Testis (tissue), 2 donors: ENCODE data around the gene CYP4B1.

Experiments
- CTCF ChIP-seq, 3 experiments: fragments of 450-650 bp in 2 of 3; fragments of 200-600 bp in 1 of 3; sonication (generic) in 1 of 3; IDR thresholded peaks; one replicate each; pipeline ENCODE4 v1.5.1; 2016 to 2019; ENCODE audit warnings: antibody characterized with exemption in 3 of 3, mild to moderate bottlenecking in 2 of 3, moderate library complexity in 1 of 3
- POLR2A ChIP-seq: fragments of 450-650 bp; IDR thresholded peaks from one replicate; pipeline ENCODE4 v1.6.1; 2017; ENCODE audit warnings: antibody characterized with exemption, mild to moderate bottlenecking, moderate library complexity

- TF ChIP-seq CTCF (IDR thresholded peaks at IDR 0.05), result no peak
- TF ChIP-seq POLR2A, result no peak
Observed at GRCh38 chr1:46769028-46769740, 29.7 kb upstream of the CYP4B1 start.
